ENCODE data around the gene FHOD1.

The FHOD1 gene

GRCh38 chr16:67246081-67246755 lies 1.1 kb downstream of the FHOD1 start:
- peaks cover 36% of the 10 kb centered on the region for H3K4me1 ChIP-seq (ENCODE audit: insufficient read depth, low read length, severe bottlenecking)
- H2AFZ ChIP-seq (ENCODE audit: low read length): no peak overlapping the region
- H3K4me2 ChIP-seq (ENCODE audit: low read length): peak overlapping the region; percentile 98
- no peaks in the 10 kb centered on the region for H3F3A ChIP-seq (ENCODE audit: insufficient read depth, low read length)
- no peaks in the 10 kb centered on the region for H3K9me2 ChIP-seq (ENCODE audit: low read depth, low read length)
- no peaks in the 10 kb centered on the region for H3K79me2 ChIP-seq (ENCODE audit: insufficient read depth, low read length)
- TF ChIP-seq EZH2 (IDR thresholded peaks at IDR 0.05; ENCODE audit: borderline replicate concordance, low read length) (no peak), CTCF (IDR thresholded peaks at IDR 0.05; ENCODE audit: low read length) (peak; percentile 42)
- H3K36me3 ChIP-seq (ENCODE audit: insufficient read depth, low read length): no peaks in the 10 kb centered on the region
- peak overlapping the region; percentile 1 for H3K27ac ChIP-seq (ENCODE audit: low read depth, low read length, poor library complexity, severe bottlenecking)
- no peaks in the 10 kb centered on the region for H4K20me1 ChIP-seq (ENCODE audit: insufficient read depth, low read length)
- peak overlapping the region; percentile 66 for H3K9ac ChIP-seq (ENCODE audit: low read length)
- no peaks in the 10 kb centered on the region for H3K27me3 ChIP-seq (ENCODE audit: insufficient read depth, low read length)
- H3K9me3 ChIP-seq (ENCODE audit: low read length): no peaks in the 10 kb centered on the region
- peak overlapping the region; percentile 76 for H3K4me3 ChIP-seq (ENCODE audit: low read depth, low read length, poor library complexity, severe bottlenecking)

- H3K4me1 ChIP-seq (ENCODE audit: insufficient read depth, low read length, severe bottlenecking): peaks cover 36% of the 10 kb centered on the region
- peak overlapping the region; percentile 98 for H3K4me2 ChIP-seq (ENCODE audit: low read length)
- H3K27me3 ChIP-seq (ENCODE audit: insufficient read depth, low read length): no peaks in the 10 kb centered on the region
- peak overlapping the region; percentile 76 for H3K4me3 ChIP-seq (ENCODE audit: low read depth, low read length, poor library complexity, severe bottlenecking)
- no peak overlapping the region for H3K27ac ChIP-seq (ENCODE audit: low read depth, low read length, poor library complexity, severe bottlenecking)
- H3K9ac ChIP-seq (ENCODE audit: low read length): peak overlapping the region; percentile 66; the same call in 1 of the 2 replicates
- H3K9me2 ChIP-seq (ENCODE audit: low read depth, low read length): no peaks in the 10 kb centered on the region
- H3F3A ChIP-seq (ENCODE audit: insufficient read depth, low read length): no peaks in the 10 kb centered on the region
- H3K79me2 ChIP-seq (ENCODE audit: insufficient read depth, low read length): no peaks in the 10 kb centered on the region
- H3K9me3 ChIP-seq (ENCODE audit: low read length): no peaks in the 10 kb centered on the region
- TF ChIP-seq CTCF (IDR thresholded peaks at IDR 0.05; ENCODE audit: low read length): no peak
- TF ChIP-seq EZH2 (IDR thresholded peaks at IDR 0.05; ENCODE audit: borderline replicate concordance, low read length): no peak
- no peaks in the 10 kb centered on the region for H4K20me1 ChIP-seq (ENCODE audit: insufficient read depth, low read length)
- H3K36me3 ChIP-seq (ENCODE audit: insufficient read depth, low read length): no peaks in the 10 kb centered on the region
- H2AFZ ChIP-seq (ENCODE audit: low read length): no peak overlapping the region
These were observed 1.6 kb downstream of the FHOD1 start for GRCh38 chr16:67245674-67246080.

- Histone ChIP-seq H3K9me2 (ENCODE audit: low read depth, low read length) (no peaks in the 10 kb centered on the region), H4K20me1 (ENCODE audit: insufficient read depth, low read length) (no peaks in the 10 kb centered on the region), H3K4me1 (ENCODE audit: insufficient read depth, low read length, severe bottlenecking) (peaks cover 36% of the 10 kb centered on the region), H3F3A (ENCODE audit: insufficient read depth, low read length) (no peaks in the 10 kb centered on the region), H3K36me3 (ENCODE audit: insufficient read depth, low read length) (no peaks in the 10 kb centered on the region), H3K9me3 (ENCODE audit: low read length) (no peaks in the 10 kb centered on the region), H3K4me3 (ENCODE audit: low read depth, low read length, poor library complexity, severe bottlenecking) (no peak overlapping the region), H3K27ac (ENCODE audit: low read depth, low read length, poor library complexity, severe bottlenecking) (no peak overlapping the region), H3K27me3 (ENCODE audit: insufficient read depth, low read length) (no peaks in the 10 kb centered on the region), H3K9ac (ENCODE audit: low read length) (no peak overlapping the region), H3K4me2 (ENCODE audit: low read length) (no peak overlapping the region), H2AFZ (ENCODE audit: low read length) (no peak overlapping the region), H3K79me2 (ENCODE audit: insufficient read depth, low read length) (no peaks in the 10 kb centered on the region)
- TF ChIP-seq EZH2 (IDR thresholded peaks at IDR 0.05; ENCODE audit: borderline replicate concordance, low read length): no peak
- TF ChIP-seq CTCF (IDR thresholded peaks at IDR 0.05; ENCODE audit: low read length): no peak
These were observed 2.1 kb downstream of the FHOD1 start for GRCh38 chr16:67245186-67245585.
